ENCODE results near the gene USP30.
"Not testable (repeated sequence)": the region's sequence is repeated elsewhere in the genome, so short reads cannot be mapped to it uniquely, and the experiment has no call there.

Gene USP30

GRCh38 chr12:109052097-109052413 lies 321 bp upstream of the USP30 start:
- DNase-seq (ENCODE audit: low read depth in 1 of 2, low spot score in 1 of 2) = no peak

GRCh38 chr12:109053382-109054123 lies 1.2 kb downstream of the USP30 start:
- peak in 1 of 2 donors; percentile 7 for DNase-seq (ENCODE audit: low read depth in 1 of 2, low spot score in 1 of 2)

GRCh38 chr12:109054124-109054513 lies 1.7 kb downstream of the USP30 start:
- DNase-seq (ENCODE audit: low read depth in 1 of 2, low spot score in 1 of 2) = not testable (repeated sequence)

GRCh38 chr12:109054520-109054919 lies 2.1 kb downstream of the USP30 start:
- no peak for DNase-seq (ENCODE audit: low read depth in 1 of 2, low spot score in 1 of 2)

GRCh38 chr12:109056891-109057290 lies 4.5 kb downstream of the USP30 start:
- no peak for DNase-seq (ENCODE audit: low read depth in 1 of 2, low spot score in 1 of 2)

GRCh38 chr12:109057376-109057775 lies 5.0 kb downstream of the USP30 start:
- DNase-seq (ENCODE audit: low read depth in 1 of 2, low spot score in 1 of 2) = no peak

- no peak for DNase-seq (ENCODE audit: low read depth in 1 of 2, low spot score in 1 of 2)
Measured at GRCh38 chr12:109058773-109059172, 6.4 kb downstream of the USP30 start.

GRCh38 chr12:109064143-109064542 lies 11.8 kb downstream of the USP30 start:
- no peak for DNase-seq (ENCODE audit: low read depth in 1 of 2, low spot score in 1 of 2)

- DNase-seq (ENCODE audit: low read depth in 1 of 2, low spot score in 1 of 2) = no peak
Measured at GRCh38 chr12:109065154-109065852, 12.9 kb downstream of the USP30 start.

GRCh38 chr12:109065853-109066193 lies 13.4 kb downstream of the USP30 start:
- no peak for DNase-seq (ENCODE audit: low read depth in 1 of 2, low spot score in 1 of 2)

GRCh38 chr12:109069307-109070271 lies 17.2 kb downstream of the USP30 start:
- no peak for DNase-seq (ENCODE audit: low read depth in 1 of 2, low spot score in 1 of 2)

- DNase-seq (ENCODE audit: low read depth in 1 of 2, low spot score in 1 of 2) = no peak
Measured at GRCh38 chr12:109074866-109075265, 22.5 kb downstream of the USP30 start.

GRCh38 chr12:109082751-109083150 lies 30.4 kb downstream of the USP30 start:
- no peak for DNase-seq (ENCODE audit: low read depth in 1 of 2, low spot score in 1 of 2)

GRCh38 chr12:109084425-109084824 lies 32.0 kb downstream of the USP30 start:
- DNase-seq (ENCODE audit: low read depth in 1 of 2, low spot score in 1 of 2) = no peak

- DNase-seq (ENCODE audit: low read depth in 1 of 2, low spot score in 1 of 2) = no peak
Measured at GRCh38 chr12:109085590-109085989, 33.2 kb downstream of the USP30 start.

GRCh38 chr12:109087250-109087649 lies 34.9 kb downstream of the USP30 start:
- DNase-seq (ENCODE audit: low read depth in 1 of 2, low spot score in 1 of 2) = no peak

GRCh38 chr12:109088818-109089217 lies 36.4 kb downstream of the USP30 start:
- no peak for DNase-seq (ENCODE audit: low read depth in 1 of 2, low spot score in 1 of 2)

GRCh38 chr12:109089683-109090082 lies 37.3 kb downstream of the USP30 start:
- no peak for DNase-seq (ENCODE audit: low read depth in 1 of 2, low spot score in 1 of 2)

GRCh38 chr12:109092497-109093021 lies 40.2 kb downstream of the USP30 start:
- no peak for DNase-seq (ENCODE audit: low read depth in 1 of 2, low spot score in 1 of 2)

GRCh38 chr12:109093022-109093918 lies 40.9 kb downstream of the USP30 start, which contains the start of gene ALKBH2:
ALKBH2 (minus strand) TSS chr12:109093472; CDS start chr12:109092786, 686 bp downstream.
- DNase-seq (ENCODE audit: low read depth in 1 of 2, low spot score in 1 of 2) = peak; percentile 89 to 92

GRCh38 chr12:109097140-109097434 lies 44.7 kb downstream of the USP30 start:
- no peak for DNase-seq (ENCODE audit: low read depth in 1 of 2, low spot score in 1 of 2)

Measured in activated T-helper 1 cell treated with anti-CD3 and anti-CD28 coated beads, Interleukin-2, amount 50 U/mL, for 16 hours (primary cell).